PC-9 (cell line): ENCODE results near the gene SLC4A1AP.

Experiments used
- EZH2 ChIP-seq: fragments of 200-600 bp; sonication (generic); IDR thresholded peaks from 2 replicates; pipeline ENCODE4 v1.8.0; 2017; ENCODE audit warnings: antibody characterized with exemption, low read depth
- TF ChIP-seq, protein P1 (sequence below): fragments of 200-600 bp; sonication (generic); conservative IDR thresholded peaks from 2 replicates; pipeline ENCODE4 v1.6.1; 2017; ENCODE audit warnings: mixed run types, antibody characterized with exemption, mild to moderate bottlenecking, moderate library complexity

DNA sequence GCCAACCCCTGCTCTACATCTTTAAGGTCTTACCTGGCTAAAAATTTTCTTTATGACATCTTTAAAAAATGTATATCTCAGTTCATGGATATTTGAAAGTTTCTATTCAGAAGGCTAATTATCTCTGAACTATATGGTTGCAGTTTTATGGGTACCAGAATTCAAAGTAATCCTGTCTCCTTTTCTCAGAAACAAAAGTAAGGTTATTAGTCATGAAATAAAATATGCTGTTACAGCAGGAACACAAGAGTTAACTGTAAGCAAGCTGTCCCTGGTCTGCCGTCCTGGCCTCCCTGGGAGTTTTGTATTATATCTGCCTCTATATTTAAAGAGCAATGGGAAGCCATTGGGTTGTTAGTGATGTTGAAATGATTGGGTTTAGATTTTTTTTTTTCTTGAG is 34.0 kb downstream of the SLC4A1AP start:
- TF ChIP-seq, protein P1, sequence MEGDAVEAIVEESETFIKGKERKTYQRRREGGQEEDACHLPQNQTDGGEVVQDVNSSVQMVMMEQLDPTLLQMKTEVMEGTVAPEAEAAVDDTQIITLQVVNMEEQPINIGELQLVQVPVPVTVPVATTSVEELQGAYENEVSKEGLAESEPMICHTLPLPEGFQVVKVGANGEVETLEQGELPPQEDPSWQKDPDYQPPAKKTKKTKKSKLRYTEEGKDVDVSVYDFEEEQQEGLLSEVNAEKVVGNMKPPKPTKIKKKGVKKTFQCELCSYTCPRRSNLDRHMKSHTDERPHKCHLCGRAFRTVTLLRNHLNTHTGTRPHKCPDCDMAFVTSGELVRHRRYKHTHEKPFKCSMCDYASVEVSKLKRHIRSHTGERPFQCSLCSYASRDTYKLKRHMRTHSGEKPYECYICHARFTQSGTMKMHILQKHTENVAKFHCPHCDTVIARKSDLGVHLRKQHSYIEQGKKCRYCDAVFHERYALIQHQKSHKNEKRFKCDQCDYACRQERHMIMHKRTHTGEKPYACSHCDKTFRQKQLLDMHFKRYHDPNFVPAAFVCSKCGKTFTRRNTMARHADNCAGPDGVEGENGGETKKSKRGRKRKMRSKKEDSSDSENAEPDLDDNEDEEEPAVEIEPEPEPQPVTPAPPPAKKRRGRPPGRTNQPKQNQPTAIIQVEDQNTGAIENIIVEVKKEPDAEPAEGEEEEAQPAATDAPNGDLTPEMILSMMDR, result no peak
- no peak for TF ChIP-seq EZH2
